Nephron (organoid): ENCODE results near the gene TLE6.

Experiments
- H3K27ac Mint-ChIP-seq, 3 experiments: 2 replicates each; pipeline ENCODE4 v1.8.0; 2020; ENCODE audit warnings: mixed read lengths in 3 of 3, mild to moderate bottlenecking in 2 of 3, moderate library complexity in 1 of 3
- H3K27me3 Mint-ChIP-seq: 2 replicates; pipeline ENCODE4 v1.8.0; 2021; ENCODE audit warnings: low read depth, mild to moderate bottlenecking, moderate library complexity, mixed read lengths
- H3K36me3 Mint-ChIP-seq: 2 replicates; pipeline ENCODE4 v1.8.0; 2020; ENCODE audit warnings: low read depth, mixed read lengths
- H3K4me1 Mint-ChIP-seq: 2 replicates; pipeline ENCODE4 v1.8.0; 2020; ENCODE audit warnings: mixed read lengths
- H3K4me3 Mint-ChIP-seq, 3 experiments: 2 replicates each; pipeline ENCODE4 v1.8.0; 2020; ENCODE audit warnings: mild to moderate bottlenecking in 3 of 3, mixed read lengths in 3 of 3, moderate library complexity in 2 of 3
- H3K9me3 Mint-ChIP-seq: 2 replicates; pipeline ENCODE4 v1.8.0; 2020; ENCODE audit warnings: mixed read lengths
- TF ChIP-seq, protein P1 (sequence below), 3 experiments: fragments of 200-600 bp; sonication (generic); IDR thresholded peaks; one replicate each; pipeline ENCODE4 v1.5.0; 2021; ENCODE audit warnings: antibody characterized with exemption in 3 of 3; ENCODE audit not compliant: unreplicated experiment in 3 of 3

The TLE6 gene

GRCh38 chr19:3039125-3039524 lies 61.8 kb downstream of the TLE6 start:
- H3K9me3 Mint-ChIP-seq = no peaks in the 10 kb centered on the region
- peak overlapping the region in 2 of 3 experiments; percentile 16 to 23 for H3K4me3 Mint-ChIP-seq
- H3K36me3 Mint-ChIP-seq = no peaks in the 10 kb centered on the region
- H3K4me1 Mint-ChIP-seq = peaks cover 38% of the 10 kb centered on the region
- TF ChIP-seq, protein P1, sequence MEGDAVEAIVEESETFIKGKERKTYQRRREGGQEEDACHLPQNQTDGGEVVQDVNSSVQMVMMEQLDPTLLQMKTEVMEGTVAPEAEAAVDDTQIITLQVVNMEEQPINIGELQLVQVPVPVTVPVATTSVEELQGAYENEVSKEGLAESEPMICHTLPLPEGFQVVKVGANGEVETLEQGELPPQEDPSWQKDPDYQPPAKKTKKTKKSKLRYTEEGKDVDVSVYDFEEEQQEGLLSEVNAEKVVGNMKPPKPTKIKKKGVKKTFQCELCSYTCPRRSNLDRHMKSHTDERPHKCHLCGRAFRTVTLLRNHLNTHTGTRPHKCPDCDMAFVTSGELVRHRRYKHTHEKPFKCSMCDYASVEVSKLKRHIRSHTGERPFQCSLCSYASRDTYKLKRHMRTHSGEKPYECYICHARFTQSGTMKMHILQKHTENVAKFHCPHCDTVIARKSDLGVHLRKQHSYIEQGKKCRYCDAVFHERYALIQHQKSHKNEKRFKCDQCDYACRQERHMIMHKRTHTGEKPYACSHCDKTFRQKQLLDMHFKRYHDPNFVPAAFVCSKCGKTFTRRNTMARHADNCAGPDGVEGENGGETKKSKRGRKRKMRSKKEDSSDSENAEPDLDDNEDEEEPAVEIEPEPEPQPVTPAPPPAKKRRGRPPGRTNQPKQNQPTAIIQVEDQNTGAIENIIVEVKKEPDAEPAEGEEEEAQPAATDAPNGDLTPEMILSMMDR (IDR thresholded peaks at IDR 0.05; ENCODE audit: unreplicated experiment in 3 of 3) = no peak
- peak overlapping the region in 2 of 3 experiments; percentile 50 to 58 for H3K27ac Mint-ChIP-seq
- H3K27me3 Mint-ChIP-seq = peaks cover 30% of the 10 kb centered on the region

GRCh38 chr19:3039641-3040077 lies 62.3 kb downstream of the TLE6 start:
- Mint-ChIP-seq H3K4me1 (peaks cover 36% of the 10 kb centered on the region), H3K27me3 (peaks cover 24% of the 10 kb centered on the region), H3K36me3 (no peaks in the 10 kb centered on the region), H3K27ac (peak overlapping the region in 2 of 3 experiments; percentile 50 to 58), H3K4me3 (peak overlapping the region in 2 of 3 experiments; percentile 16 to 23), H3K9me3 (no peaks in the 10 kb centered on the region)
- TF ChIP-seq, protein P1 (IDR thresholded peaks at IDR 0.05; ENCODE audit: unreplicated experiment in 3 of 3) = no peak

DNA sequence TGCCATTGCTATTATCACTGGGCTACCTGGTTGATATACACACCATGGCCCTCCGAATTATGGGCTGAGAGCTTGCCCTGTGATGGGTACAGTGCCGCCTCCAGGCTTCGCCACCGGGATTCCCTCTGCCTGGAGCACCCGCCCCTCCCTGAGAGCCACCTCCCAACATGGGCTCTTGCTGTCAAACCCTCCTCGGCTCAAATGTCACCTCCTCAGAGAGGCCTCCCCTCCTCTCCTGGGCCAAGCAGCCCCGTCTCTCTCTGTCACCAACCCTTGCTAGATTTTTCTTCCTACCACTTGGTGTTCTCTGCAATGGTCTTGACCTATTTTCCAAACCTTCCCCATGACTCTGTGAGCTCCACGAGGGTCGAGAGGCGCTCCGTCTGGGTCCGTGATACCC lies 64.0 kb downstream of the TLE6 start:
- TF ChIP-seq, protein P1 (IDR thresholded peaks at IDR 0.05; ENCODE audit: unreplicated experiment in 3 of 3) = no peak
- peaks cover 30% of the 10 kb centered on the region for H3K4me1 Mint-ChIP-seq
- H3K27ac Mint-ChIP-seq = peak overlapping the region; percentile 71 to 77 (median 75)
- peak overlapping the region; percentile 11 to 53 (median 50) for H3K4me3 Mint-ChIP-seq
- H3K27me3 Mint-ChIP-seq = peaks cover 28% of the 10 kb centered on the region
- no peaks in the 10 kb centered on the region for H3K9me3 Mint-ChIP-seq
- H3K36me3 Mint-ChIP-seq = no peaks in the 10 kb centered on the region

DNA sequence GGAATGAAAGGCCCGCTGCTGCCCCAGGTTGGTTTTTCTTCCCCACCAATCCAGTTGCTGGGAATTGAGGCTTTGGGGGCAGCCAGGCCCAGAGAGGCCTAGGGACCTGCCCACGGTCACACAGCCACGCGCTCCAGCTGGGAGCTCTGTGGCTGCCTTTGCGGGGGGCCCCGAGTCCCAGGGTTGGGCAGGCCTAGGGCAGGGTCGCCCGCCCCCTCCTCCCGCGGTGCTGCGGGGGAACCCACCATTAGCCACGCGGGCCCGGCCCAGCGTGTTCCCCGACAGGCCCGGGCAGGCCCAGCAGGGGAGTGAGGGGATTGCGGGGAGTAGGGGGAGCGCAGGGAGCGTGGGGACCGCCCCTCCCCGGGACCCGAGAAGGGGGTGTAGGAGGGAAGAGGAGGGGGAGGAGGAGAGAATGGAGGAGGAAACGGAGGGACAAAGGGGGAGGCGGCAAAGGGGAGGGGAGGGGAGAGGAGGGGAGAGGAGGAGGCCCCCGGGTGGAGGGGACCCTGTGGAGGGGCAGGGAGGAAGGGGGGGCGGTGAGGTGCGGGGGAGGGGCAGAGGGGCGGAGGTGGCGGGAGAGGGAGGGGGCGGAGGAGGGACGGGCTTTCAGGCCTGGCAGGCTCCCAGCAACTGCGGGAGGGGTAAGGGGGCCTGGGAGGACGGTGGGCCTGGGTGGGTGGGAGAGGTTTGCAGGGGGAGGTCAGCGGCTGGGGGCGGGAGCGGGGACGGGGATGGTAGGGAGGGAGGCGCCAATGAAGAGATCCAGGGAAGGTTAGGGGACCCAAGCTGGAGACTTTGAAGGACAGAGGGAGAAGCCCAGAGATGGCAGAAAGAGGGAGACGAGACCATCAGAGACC lies 64.6 kb downstream of the TLE6 start:
- H3K27me3 Mint-ChIP-seq = peaks cover 25% of the 10 kb centered on the region
- TF ChIP-seq, protein P1 (IDR thresholded peaks at IDR 0.05; ENCODE audit: unreplicated experiment in 3 of 3) = no peak
- peaks cover 30% of the 10 kb centered on the region for H3K4me1 Mint-ChIP-seq
- no peaks in the 10 kb centered on the region for H3K9me3 Mint-ChIP-seq
- H3K36me3 Mint-ChIP-seq = no peaks in the 10 kb centered on the region
- H3K4me3 Mint-ChIP-seq = peak overlapping the region; percentile 62 to 72 (median 64)
- H3K27ac Mint-ChIP-seq = peak overlapping the region; percentile 94 to 96 (median 96)

DNA sequence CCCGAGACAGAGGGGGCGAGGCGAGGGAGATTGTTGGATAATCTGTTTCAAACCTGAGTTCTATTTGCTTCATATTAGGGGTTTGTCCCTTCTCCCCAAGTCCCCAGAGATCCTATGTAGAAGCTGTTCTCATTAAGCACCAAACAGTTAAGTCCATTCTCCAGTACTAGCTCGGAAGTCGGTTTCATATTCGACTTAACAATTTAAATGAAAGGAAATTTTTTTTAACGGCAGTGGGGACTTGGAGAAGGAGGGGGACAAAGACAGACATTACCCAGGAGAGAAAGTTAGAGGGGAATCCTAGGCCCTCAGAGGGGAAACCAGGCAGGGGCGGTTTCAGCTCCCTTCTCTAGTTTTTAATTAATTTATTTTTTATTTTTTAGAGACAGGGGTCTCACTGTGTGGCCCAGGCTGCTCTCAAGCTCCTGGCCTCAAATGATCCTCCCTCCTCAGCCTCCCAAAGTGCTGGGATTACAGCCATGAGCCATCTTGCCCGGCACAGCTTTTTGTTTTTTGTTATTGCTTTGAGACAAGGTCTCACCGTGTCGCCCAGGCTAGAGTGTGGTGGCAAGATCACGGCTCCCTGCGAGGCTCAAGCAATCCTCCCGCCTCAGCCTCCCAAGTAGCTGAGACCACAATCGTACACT lies 65.4 kb downstream of the TLE6 start:
- Mint-ChIP-seq H3K4me1 (peaks cover 35% of the 10 kb centered on the region), H3K4me3 (peak overlapping the region; percentile 62 to 72 (median 64)), H3K36me3 (no peaks in the 10 kb centered on the region), H3K9me3 (no peaks in the 10 kb centered on the region), H3K27me3 (peaks cover 29% of the 10 kb centered on the region), H3K27ac (peak overlapping the region; percentile 94 to 96 (median 96))
- TF ChIP-seq, protein P1 (IDR thresholded peaks at IDR 0.05; ENCODE audit: unreplicated experiment in 3 of 3) = no peak
